CD4-positive, alpha-beta T cell treated with Interleukin-10 for 1 hour (primary cell): ENCODE results near the gene ZNF536.
"Not testable (repeated sequence)": the region's sequence is repeated elsewhere in the genome, so short reads cannot be mapped to it uniquely, and the experiment has no call there.

ENCODE experiments used
- DNase-seq: peaks from one replicate; pipeline ENCODE4 v3.0.0-alpha.2; 2020

The ZNF536 gene

GRCh38 chr19:30342901-30343300 lies 29.3 kb upstream of the ZNF536 start:
- DNase-seq: no peak

- no peak for DNase-seq
Observed at GRCh38 chr19:30344446-30345425, 27.4 kb upstream of the ZNF536 start.

GRCh38 chr19:30345686-30346085 lies 26.5 kb upstream of the ZNF536 start:
- no peak for DNase-seq

GRCh38 chr19:30346468-30346867 lies 25.7 kb upstream of the ZNF536 start:
- DNase-seq: not testable (repeated sequence)

GRCh38 chr19:30349131-30349730 lies 23.0 kb upstream of the ZNF536 start:
- DNase-seq: no peak

- DNase-seq: no peak
Observed at GRCh38 chr19:30350692-30351663, 21.2 kb upstream of the ZNF536 start.

- DNase-seq: no peak
Observed at GRCh38 chr19:30351774-30352173, 20.4 kb upstream of the ZNF536 start.

GRCh38 chr19:30353394-30353945 lies 18.7 kb upstream of the ZNF536 start:
- DNase-seq: no peak

- DNase-seq: no peak
Observed at GRCh38 chr19:30355586-30355985, 16.6 kb upstream of the ZNF536 start.

- DNase-seq: no peak
Observed at GRCh38 chr19:30356951-30357579, 15.1 kb upstream of the ZNF536 start.

- DNase-seq: no peak
Observed at GRCh38 chr19:30357580-30357954, 14.6 kb upstream of the ZNF536 start.

GRCh38 chr19:30358319-30358718 lies 13.9 kb upstream of the ZNF536 start:
- no peak for DNase-seq

GRCh38 chr19:30358821-30359580 lies 13.2 kb upstream of the ZNF536 start:
- no peak for DNase-seq

GRCh38 chr19:30359936-30360335 lies 12.2 kb upstream of the ZNF536 start:
- DNase-seq: no peak

GRCh38 chr19:30360376-30361106 lies 11.6 kb upstream of the ZNF536 start:
- no peak for DNase-seq

- DNase-seq: no peak
Observed at GRCh38 chr19:30361107-30361447, 11.1 kb upstream of the ZNF536 start.

- no peak for DNase-seq
Observed at GRCh38 chr19:30361721-30362120, 10.5 kb upstream of the ZNF536 start.

GRCh38 chr19:30362156-30362754 lies 9.9 kb upstream of the ZNF536 start:
- DNase-seq: no peak

- no peak for DNase-seq
Observed at GRCh38 chr19:30363073-30363472, 9.1 kb upstream of the ZNF536 start.
